ENCODE measurements around the gene MRAS.
"Not testable (repeated sequence)": the region's sequence is repeated elsewhere in the genome, so short reads cannot be mapped to it uniquely, and the experiment has no call there.

MRAS gene

DNA sequence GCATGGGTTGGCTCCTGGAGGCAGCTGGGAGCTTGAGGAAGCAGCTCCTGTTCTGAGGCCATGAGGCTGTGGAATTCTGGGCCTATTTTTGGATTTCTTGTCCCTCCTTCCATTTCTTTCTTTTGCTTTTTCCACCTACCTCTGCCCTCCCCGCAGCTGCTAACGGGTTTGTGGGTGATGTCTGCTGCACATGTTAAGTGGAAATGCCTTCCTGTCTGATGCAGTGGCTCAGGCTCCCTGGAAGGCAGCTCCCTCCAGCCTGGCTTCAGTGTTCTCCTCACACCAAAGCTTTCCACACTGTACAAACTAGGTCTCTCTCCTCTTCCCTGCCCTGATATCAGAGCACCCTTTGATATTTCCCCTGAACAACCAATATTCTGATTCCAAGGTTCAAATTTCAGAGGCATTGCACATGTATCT is 52.3 kb downstream of the MRAS start:
- in situ Hi-C loops (cut with HindIII; ENCODE audit: low pct_ligation_motif_present, low pct_unique_long_range_greater_than_20kb, low sequenced_read_pairs), result no loop called here
- DNase-seq, result no peak

DNA sequence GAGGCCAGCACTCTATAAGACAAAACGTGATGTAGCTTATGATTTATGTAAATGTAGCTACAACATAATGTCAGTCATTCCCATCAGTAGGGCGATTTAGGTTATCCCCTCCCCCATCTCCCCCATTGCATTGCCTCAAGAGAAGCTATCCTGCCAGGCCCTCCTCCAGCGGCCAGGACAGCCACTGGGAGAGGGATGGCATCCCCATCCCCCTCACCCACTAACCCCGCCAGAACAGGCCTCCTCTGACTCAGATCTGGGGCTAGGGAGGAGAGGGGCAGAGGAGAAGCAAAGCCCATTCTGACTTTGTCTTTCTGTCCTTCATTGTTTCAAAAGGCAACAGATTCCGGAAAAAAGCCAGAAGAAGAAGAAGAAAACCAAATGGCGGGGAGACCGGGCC is 53.5 kb downstream of the MRAS start:
- in situ Hi-C loops (cut with HindIII; ENCODE audit: low pct_ligation_motif_present, low pct_unique_long_range_greater_than_20kb, low sequenced_read_pairs), result no loop called here
- no peak for DNase-seq

DNA sequence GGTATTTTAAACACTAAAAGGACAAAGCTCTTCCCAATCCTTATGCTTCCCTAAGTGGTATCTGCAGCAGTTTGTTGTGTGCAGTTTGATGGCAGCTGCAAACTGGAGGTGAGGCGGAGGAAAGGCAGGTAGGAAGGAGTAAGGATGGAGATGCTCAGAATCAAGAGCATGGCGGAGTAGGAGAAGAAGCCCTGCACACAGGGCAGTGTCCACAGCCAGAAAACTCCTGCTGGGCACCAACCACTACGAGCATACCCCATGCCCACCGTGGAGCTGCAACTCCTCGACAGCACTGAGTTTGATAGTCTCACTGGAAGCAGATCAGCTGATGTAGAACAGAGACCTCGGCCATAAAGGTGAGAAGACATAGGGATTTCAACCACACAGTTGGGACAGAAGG is 55.7 kb downstream of the MRAS start:
- no peak for DNase-seq
- in situ Hi-C loops (cut with HindIII; ENCODE audit: low pct_ligation_motif_present, low pct_unique_long_range_greater_than_20kb, low sequenced_read_pairs), result no loop called here

DNA sequence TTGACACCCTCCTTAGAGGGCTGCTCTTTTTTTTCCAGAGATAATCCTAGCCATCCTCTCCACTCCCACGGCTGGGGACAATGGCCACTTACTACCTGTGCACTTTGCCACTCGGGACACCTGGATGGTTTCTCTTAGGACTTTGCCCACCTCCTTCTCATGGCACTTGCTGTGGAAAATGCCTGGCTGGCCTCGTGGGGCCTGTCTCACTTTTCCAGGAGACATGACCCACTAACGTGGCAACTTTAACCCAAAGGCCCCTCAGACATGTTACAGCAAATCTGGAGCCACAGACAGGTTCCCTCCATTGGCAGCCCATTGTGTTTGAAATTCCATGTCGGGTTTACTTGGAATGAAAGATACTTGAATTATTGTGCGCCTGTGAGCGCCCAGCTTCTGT is 56.6 kb downstream of the MRAS start:
- in situ Hi-C loops (cut with HindIII; ENCODE audit: low pct_ligation_motif_present, low pct_unique_long_range_greater_than_20kb, low sequenced_read_pairs), result no loop called here
- no peak for DNase-seq

DNA sequence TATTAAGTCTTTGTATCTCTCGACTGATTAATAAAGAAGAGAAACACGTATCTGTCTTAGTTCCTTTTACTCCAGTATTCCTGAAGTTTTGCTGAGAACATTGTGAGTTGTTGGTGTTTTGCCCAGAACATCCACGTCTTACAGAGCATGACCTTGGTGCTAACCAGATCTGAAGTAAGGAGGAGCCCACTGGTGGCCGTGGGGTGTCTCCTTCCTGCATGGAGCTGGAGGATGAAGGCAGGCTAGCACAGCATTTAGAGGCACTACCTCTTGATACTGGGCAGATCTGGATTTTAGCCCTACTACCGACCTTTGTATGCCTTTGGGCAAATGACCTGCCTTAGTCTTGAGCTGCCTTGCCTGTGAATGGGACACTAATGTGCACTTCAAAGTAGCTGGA is 57.1 kb downstream of the MRAS start:
- in situ Hi-C loops (cut with HindIII; ENCODE audit: low pct_ligation_motif_present, low pct_unique_long_range_greater_than_20kb, low sequenced_read_pairs), result no loop called here
- DNase-seq, result no peak

DNA sequence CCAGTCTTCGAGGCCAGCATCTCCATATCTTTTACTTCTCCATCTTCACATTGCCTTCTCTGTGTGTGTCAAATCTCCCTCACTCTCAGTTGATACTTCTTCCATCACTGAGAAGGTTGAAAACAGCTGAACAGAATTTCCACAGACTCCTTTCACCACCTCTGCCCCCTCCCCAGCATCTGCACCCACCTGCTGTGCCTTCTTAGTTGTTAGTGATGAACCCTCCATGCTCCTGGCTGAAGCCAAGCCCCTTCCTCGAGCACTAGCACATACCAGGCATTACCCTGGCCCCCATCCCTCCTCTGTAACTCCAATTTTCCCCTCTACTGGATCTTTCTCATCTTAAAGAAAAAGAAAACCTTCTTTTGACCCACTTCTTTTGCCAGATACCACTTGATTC is 58.2 kb downstream of the MRAS start:
- in situ Hi-C loops (cut with HindIII; ENCODE audit: low pct_ligation_motif_present, low pct_unique_long_range_greater_than_20kb, low sequenced_read_pairs), result no loop called here
- no peak for DNase-seq

DNA sequence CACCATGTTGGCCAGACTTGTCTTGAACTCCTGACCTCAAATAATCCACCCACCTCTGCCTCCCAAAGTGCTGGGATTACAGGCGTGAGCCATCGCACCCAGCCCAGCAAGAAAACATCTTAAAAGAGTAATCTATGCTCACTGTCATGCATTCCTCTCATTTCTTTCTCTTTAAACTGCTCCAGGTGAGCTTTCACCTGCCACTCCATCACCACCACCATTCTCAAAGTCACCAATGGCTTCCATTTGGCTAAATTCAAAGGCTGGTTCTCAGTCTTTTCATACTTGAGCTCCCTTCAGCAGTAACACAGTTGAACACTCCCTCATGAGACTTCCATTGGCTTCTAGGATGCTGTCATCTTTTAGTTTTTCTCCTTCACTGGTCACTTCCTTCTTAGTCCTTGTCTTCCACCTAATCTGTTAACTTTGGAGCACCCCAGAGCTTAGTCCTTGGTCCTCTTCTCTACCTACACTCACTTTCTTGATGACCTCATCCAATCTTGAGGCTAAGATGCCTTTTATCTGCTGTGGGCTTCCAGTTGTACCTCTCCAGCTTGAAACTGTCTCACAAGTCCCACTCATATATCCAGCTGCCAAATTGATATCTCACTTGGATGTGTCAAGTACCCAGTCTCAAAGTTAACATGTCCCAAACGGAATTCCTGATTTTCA is 59.0 kb downstream of the MRAS start:
- in situ Hi-C loops (cut with HindIII; ENCODE audit: low pct_ligation_motif_present, low pct_unique_long_range_greater_than_20kb, low sequenced_read_pairs), result no loop called here

DNA sequence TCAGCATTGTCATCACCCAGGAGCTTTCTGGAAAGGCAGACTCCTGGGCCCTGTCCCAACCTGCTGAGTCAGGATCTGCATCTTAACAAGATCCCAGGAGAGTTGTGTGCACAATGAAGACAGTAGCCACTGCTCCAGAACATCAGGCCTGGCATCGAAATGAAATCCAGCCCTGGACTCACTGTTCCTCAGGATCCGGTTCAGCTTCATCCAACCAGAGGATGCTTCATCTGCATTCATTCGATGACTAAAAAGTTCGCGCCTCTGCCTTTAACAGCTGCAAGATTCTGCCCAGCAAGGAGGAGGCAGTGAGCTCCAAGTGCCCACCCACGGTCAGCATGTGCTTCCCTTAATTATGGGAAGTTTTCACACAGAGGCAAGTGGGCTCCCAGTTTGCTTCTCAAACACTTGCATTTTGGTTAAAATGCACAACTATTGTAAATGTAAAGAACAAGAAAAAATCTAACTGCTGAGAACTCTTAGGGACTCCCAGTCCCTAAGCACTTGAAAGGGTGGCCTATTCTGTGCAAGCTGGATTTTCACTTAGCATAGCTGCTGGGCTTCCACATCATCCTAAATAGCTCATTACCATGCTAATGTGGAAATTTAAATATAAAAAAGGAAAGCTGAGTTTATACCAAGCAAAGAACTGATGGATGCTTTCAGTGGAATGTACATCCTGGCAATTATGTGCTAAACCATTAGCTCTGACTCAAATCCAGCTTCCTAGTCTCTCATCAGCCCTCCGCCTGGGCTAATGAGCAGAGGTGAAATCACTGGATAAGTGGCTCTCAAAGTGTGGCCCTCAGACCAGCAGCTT is 60.6 kb downstream of the MRAS start:
- in situ Hi-C loops (cut with HindIII; ENCODE audit: low pct_ligation_motif_present, low pct_unique_long_range_greater_than_20kb, low sequenced_read_pairs), result no loop called here
- no peak for DNase-seq

More for the DNA sequence above, 59.0 kb downstream of the MRAS start:
- no peak for DNase-seq

DNA sequence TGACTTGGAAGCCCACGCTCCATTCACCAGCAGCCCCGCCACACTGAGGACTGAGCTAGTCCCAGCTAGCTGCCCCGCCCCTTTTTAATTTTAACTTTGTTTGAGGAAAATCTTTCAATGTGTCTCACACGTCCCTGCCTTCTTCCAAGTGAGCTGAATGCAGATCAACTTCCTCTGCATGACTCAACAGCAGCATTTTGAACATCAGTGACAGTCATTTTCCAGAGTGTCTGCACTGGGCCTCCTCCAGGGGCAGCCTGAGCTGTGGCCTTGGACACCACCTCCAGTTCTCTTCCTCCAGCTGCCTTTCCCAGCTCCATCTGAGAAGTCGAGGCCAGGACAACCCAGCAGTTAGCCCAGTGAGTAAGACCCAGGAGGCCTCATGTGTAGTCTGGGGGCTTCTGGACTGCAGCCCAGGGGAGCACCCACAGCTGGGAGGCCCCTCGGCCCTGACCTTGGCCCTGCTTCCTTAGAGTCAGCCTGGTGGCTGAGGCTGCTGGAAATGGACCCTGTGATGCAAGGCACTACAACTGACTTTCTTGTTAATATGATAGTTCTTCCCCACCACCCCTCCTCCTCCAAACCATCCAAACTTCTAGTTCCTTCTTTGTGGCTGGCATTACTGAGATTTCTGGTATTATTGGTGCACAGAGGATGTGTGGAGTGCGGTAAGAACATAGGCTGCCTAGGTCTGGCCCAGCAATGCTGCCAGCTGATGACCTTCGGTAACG is 64.6 kb downstream of the MRAS start:
- in situ Hi-C loops (cut with HindIII; ENCODE audit: low pct_ligation_motif_present, low pct_unique_long_range_greater_than_20kb, low sequenced_read_pairs), result no loop called here

DNA sequence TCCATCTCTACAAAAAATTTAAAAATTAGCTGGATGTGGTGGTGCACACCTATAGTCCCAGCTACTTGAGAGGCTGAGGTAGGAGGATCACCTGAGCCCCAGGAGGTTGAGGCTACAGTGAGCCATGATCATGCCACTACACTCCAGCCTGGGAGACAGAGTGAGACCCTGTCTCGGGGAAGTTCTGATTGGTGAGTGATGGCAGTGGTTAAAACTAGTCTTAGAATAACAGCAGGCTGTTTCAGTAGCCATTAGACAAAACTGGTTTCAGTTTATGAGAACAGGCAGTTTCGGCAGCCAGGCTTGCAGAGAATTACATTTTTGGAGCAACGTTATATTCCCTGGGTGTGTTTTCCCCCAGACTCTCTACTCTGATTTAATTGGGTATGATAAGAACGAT is 67.9 kb downstream of the MRAS start:
- DNase-seq; in situ Hi-C loops (cut with HindIII; ENCODE audit: low pct_ligation_motif_present, low pct_unique_long_range_greater_than_20kb, low sequenced_read_pairs): not testable (repeated sequence)

More for the DNA sequence above, 64.6 kb downstream of the MRAS start:
- DNase-seq, result no peak

DNA sequence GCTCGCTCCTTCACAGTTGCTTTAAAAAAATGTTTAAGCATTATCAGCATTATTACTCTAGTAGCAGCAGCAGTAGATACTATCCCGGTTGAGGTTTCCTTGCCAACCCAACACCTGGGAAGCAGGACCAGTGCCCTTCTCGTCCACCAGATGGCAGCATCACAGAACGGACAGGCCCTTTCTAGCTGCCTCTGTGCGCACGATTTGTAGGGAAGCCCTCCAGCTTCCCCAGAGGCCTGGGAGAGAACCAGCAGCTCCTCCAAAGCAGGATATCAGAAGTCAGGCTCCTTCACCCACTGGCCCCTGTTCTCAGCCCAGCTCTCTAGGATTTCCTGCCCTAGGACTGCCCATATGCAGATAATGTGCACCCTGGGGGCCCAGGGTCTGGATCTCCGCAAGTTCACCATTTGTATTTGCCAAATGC is 69.2 kb downstream of the MRAS start:
- DNase-seq, result peak; percentile 74
- in situ Hi-C loops (cut with HindIII; ENCODE audit: low pct_ligation_motif_present, low pct_unique_long_range_greater_than_20kb, low sequenced_read_pairs), result no loop called here

DNA sequence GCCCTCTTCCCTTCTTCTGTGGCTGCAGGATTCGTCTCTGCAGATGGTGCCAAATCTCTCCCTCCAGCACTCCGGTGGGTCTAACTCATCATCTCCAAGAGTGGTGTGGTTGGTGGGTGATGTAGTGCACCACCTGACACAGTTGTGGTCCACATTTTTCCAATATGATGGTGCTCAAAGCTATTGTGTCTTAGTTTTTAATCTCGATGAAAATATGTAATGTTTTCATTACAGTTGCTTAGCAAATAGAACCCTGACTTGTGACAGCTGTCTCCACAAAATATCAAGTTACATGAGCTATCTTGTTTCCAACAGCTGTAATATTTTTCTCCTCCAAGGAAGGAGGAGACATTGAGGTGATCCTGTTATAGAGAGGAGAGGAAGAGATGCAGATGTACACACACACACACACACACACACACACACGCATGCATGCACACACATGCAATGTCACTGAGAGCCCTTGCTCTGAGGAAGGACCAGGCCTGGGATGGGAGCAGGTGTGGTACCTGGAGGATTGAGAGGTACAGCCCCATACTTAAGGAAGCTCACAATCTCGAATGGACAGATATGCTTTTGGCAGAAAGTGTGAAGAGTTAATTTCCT is 70.3 kb downstream of the MRAS start:
- DNase-seq, result no peak
- in situ Hi-C loops (cut with HindIII; ENCODE audit: low pct_ligation_motif_present, low pct_unique_long_range_greater_than_20kb, low sequenced_read_pairs), result no loop called here

DNA sequence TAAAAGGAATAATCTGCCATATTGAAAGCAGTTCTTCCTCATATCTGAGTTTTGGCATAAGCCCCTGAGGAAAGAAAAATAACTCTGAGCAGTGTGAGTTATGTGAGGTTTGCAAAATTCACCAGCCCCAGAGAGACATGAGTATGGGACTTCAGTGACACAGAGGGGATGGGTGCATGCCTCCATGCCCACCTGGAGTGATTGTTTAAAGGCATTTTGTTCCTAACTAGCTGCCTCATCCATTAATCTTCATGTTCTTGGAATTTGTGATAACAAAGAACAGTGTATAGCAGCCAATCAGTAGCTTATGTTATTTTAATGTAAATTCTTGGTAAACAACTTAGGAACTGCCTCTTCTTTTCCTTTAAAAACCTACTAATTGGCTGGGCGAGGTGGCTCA is 74.9 kb downstream of the MRAS start:
- in situ Hi-C loops (cut with HindIII; ENCODE audit: low pct_ligation_motif_present, low pct_unique_long_range_greater_than_20kb, low sequenced_read_pairs), result no loop called here

DNA sequence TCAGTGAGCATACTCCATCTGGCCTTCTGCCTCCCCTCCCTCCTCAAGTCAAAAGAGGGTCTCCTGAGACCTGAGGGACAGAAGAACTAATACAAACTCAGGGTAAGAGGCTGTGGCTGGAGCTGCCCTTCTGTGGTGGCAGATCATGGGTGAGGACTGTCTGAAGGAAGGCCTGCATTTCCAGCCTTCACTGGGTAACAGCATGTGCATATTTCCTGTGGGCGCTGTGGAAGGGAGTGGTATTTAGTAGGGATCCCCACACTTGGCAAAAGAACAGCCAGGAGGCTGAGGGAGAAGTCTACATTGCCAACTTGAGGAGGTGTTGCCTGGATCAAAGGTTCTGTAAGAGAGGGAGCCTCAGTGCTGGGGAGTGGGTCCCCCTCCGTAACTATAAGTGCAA is 75.9 kb downstream of the MRAS start:
- in situ Hi-C loops (cut with HindIII; ENCODE audit: low pct_ligation_motif_present, low pct_unique_long_range_greater_than_20kb, low sequenced_read_pairs), result no loop called here
- DNase-seq, result no peak

More for the DNA sequence above, 74.9 kb downstream of the MRAS start:
- DNase-seq, result no peak

DNA sequence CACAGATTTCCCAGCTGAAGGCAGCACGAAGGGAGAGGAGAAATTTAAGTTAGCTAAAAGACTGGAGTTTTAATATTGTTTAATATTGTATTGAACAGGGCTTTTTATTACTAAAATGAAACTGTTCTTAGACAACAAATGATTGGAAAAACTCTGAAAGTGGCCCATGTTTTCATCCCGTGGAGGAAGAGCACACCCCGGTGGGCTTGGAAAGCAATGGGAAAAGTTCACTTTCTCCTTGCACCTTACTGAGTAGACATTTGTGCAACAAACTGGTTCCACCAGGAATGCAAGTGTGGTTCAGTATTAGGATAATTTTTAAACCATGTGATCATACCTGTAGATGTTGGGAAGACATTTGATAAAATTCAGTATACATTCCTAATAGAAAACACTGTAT is 77.8 kb downstream of the MRAS start:
- in situ Hi-C loops (cut with HindIII; ENCODE audit: low pct_ligation_motif_present, low pct_unique_long_range_greater_than_20kb, low sequenced_read_pairs), result no loop called here
- DNase-seq, result peak; percentile 53

DNA sequence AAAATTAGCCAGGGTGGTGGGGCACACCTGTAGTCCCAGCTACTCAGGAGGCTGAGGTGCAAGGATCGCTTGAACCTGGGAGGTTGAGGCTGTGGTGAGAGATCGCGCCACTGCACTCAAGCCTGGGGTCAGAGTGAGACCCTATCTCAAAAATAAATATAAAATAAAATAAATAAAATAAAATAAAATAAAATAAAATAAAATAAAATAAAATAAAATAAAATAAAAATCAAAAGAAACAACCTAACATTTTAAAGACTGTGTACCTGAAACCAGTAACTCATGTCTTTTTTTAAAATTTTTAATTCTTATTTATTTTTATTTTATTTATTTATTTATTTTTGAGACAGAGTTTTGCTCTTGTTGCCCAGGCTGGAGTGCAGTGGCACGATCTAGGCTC is 78.4 kb downstream of the MRAS start:
- DNase-seq; in situ Hi-C loops (cut with HindIII; ENCODE audit: low pct_ligation_motif_present, low pct_unique_long_range_greater_than_20kb, low sequenced_read_pairs): not testable (repeated sequence)

DNA sequence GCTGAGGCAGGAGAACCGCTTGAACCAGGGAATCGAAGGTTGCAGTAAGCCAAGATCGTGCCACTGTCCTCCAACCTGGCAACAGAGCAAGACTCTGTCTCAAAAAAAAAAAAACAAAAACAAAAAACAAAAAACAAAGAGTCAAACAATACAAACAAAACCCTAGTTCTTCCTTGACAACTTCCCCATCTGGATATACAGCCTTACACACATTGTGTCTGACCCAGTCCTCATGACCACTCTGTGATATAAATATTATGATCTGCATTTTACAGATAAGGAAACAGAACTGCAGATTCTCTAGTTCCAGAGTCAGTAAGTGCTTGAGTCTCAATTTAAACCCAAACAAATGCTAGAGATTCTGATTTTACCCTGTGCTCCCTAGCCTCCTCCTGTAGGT is 81.3 kb downstream of the MRAS start:
- DNase-seq, result no peak
- in situ Hi-C loops (cut with HindIII; ENCODE audit: low pct_ligation_motif_present, low pct_unique_long_range_greater_than_20kb, low sequenced_read_pairs), result no loop called here

DNA sequence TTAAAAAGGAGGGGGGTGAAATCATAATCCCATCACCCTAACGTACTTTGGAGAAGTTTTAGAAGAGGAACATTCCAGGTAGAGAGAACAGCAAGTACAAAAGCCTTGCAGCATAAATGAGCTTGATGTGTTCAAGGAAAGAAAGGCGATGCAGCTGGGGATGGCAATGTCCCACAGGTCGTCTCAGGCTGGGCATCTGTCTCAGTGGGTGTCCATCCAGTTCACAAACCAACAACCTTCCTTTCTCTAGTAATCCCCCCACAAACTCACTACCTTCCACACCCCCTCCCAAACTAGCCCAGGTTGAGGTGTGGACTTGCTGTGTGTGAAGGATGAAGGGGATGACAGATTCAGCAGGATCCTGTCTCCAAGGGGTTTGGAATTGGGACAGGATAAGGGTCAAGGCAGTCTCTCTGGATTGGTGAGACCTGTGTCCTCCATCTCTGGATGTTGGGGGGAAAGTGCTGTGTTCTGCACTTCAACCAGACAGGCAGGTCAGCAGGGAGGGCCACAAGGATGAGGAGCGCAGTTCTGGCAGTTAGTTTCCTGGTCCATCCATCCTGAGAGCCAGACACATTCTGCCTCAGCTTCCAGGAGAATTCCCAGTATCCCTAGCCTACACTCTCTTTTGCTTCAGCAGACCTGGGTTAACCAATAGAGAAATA is 84.3 kb downstream of the MRAS start:
- no peak for DNase-seq
- in situ Hi-C loops (cut with HindIII; ENCODE audit: low pct_ligation_motif_present, low pct_unique_long_range_greater_than_20kb, low sequenced_read_pairs), result no loop called here

DNA sequence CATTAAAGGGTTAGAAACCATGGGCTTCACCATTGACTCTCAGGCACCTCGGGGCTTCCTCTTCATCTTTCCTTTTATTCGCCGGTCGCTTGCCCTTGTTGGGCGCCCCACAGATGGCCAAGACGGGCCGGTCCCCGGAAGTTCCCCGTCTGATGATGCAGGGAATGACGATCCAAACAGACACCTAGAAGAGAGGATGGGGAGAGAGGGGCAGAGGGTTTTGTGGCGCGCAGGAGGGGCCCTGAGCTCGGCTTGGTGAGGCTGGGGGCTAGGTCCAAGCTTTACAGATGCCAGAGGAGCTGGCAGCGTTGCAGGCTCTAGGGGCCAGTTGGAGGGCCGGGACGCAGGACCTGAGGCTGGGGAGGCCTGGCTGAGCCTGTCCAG is 85.5 kb downstream of the MRAS start:
- DNase-seq, result no peak
- in situ Hi-C loops (cut with HindIII; ENCODE audit: low pct_ligation_motif_present, low pct_unique_long_range_greater_than_20kb, low sequenced_read_pairs), result no loop called here

Data from ACHN (cell line).